Calu3 (cell line): ENCODE measurements around the gene ZNF740. TPM values are rescaled to one million over a fixed set of nuclear protein-coding genes. Genes with fewer than 3 reads are reported as not detected.

Experiments
- BruUV-seq: library from RNA; stranded (reverse); fragments of 400-500 nt; replicated peaks from 2 replicates; lab custom pipeline; 2021; lab: Mats Ljungman, UMichigan
- CTCF ChIA-PET: fragments of 300-600 bp; sonication (Branson Sonifier 250); formaldehyde crosslinking; loops from one replicate; lab custom pipeline; 2022; ENCODE audit warnings: antibody characterized with exemption; lab: Charles Lee
- DNase-seq: peaks from one replicate; pipeline ENCODE4 v3.0.0; 2022
- H3K27ac Mint-ChIP-seq: one replicate; pipeline ENCODE4 v1.8.0; 2022; ENCODE audit warnings: mixed read lengths; ENCODE audit not compliant: unreplicated experiment
- H3K27me3 Mint-ChIP-seq: one replicate; pipeline ENCODE4 v1.8.0; 2022; ENCODE audit warnings: mixed read lengths; ENCODE audit not compliant: unreplicated experiment
- H3K36me3 Mint-ChIP-seq: one replicate; pipeline ENCODE4 v1.8.0; 2022; ENCODE audit warnings: mild to moderate bottlenecking, moderate library complexity, mixed read lengths; ENCODE audit not compliant: insufficient read depth, unreplicated experiment
- H3K4me1 Mint-ChIP-seq: one replicate; pipeline ENCODE4 v1.8.0; 2022; ENCODE audit warnings: mild to moderate bottlenecking, low read depth, mixed read lengths; ENCODE audit not compliant: unreplicated experiment
- H3K4me3 Mint-ChIP-seq: one replicate; pipeline ENCODE4 v1.8.0; 2022; ENCODE audit warnings: mild to moderate bottlenecking, low read depth, moderate library complexity, mixed read lengths; ENCODE audit not compliant: unreplicated experiment
- H3K9me3 Mint-ChIP-seq: one replicate; pipeline ENCODE4 v1.8.0; 2022; ENCODE audit warnings: low read depth, mixed read lengths; ENCODE audit not compliant: unreplicated experiment
- intact Hi-C: fragments of 100-400 bp; cut with micrococcal nuclease; formaldehyde crosslinking; loops from one replicate; pipeline ENCODE4 v1.10.0; 2022; ENCODE audit not compliant: unreplicated experiment
- total RNA-seq: library from RNA; stranded (reverse); gene quantifications from 2 replicates; pipeline ENCODE4 v1.2.3, GENCODE V29; 2022
- TF ChIP-seq, protein P1 (sequence below): fragments of 200-600 bp; IDR thresholded peaks from one replicate; pipeline ENCODE4 v1.8.0; 2022; ENCODE audit warnings: antibody characterized with exemption; ENCODE audit not compliant: unreplicated experiment

Gene ZNF740
- total RNA-seq, 1 experiment from 2014 or later = 32.7 TPM

DNA sequence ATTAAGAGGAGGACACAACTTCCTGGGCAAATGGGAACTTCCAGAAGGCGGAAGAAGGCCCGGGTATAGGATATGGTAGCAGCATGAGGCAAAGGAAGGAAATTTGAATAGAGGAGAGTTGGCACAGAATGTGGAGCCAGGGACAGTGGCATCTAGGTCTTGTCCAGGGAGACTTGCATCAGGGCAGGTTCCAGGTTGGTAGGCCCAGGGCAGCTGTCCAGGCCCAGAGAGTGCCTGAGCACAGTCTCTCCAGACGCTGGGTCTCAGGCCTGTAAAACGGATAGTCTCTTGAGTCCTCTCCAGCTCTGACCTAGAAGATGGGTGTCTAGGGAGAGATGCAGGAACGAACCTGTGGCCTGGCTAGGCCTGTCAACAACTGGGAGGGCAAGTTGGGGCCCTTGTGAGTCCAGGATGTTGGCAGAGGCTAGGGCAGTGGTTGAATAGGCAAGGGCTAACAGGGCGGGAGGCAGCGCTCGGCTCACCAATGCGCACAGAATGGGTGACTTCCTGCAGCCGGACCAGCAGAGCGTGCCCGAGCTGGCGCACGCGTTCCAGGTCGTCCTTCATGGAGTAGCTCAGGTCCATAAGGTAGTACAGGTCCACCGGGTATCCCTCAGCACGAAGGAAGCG, 16.6 kb downstream of the ZNF740 start:
- intact Hi-C loops = no loop called here

DNA sequence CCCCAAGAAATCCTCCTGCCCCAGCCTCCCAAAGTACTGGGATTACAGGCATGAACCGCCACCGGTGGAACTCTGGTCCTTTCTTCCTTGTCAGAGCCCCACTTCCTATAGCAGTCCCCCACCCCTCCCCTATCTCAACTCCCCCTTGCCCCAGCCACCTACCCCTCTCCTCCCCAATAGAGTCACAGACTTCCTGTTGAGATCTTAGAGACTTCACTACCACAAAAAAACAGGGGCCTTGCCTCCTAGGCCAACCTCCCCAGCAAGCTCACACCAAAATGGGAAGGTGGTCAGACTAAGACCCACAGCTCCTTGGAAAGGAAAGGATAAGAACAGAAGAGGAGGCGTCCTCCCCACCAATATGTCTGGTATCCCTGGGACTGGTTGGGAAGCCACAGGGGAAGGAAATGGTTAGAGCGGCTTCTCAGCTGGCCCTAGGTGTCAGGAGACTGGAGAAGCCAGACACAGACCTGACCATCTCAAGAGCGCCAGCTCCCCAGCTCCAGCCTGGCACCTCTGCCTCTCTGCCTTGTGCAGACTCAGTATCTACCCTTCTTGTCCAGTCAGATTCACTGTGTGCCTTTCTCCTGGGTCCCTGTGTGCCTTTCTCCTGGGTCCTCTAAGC, 18.1 kb downstream of the ZNF740 start:
- H3K4me3 Mint-ChIP-seq = no peak overlapping the region
- TF ChIP-seq, protein P1, sequence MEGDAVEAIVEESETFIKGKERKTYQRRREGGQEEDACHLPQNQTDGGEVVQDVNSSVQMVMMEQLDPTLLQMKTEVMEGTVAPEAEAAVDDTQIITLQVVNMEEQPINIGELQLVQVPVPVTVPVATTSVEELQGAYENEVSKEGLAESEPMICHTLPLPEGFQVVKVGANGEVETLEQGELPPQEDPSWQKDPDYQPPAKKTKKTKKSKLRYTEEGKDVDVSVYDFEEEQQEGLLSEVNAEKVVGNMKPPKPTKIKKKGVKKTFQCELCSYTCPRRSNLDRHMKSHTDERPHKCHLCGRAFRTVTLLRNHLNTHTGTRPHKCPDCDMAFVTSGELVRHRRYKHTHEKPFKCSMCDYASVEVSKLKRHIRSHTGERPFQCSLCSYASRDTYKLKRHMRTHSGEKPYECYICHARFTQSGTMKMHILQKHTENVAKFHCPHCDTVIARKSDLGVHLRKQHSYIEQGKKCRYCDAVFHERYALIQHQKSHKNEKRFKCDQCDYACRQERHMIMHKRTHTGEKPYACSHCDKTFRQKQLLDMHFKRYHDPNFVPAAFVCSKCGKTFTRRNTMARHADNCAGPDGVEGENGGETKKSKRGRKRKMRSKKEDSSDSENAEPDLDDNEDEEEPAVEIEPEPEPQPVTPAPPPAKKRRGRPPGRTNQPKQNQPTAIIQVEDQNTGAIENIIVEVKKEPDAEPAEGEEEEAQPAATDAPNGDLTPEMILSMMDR = no peak
- intact Hi-C loops = no loop called here
- H3K9me3 Mint-ChIP-seq = no peaks in the 10 kb centered on the region
- CTCF ChIA-PET = interaction anchor here (0.7 to 1.9 kb wide), 3 partner anchors 18 to 1667 kb away, joined by 3 to 7 read pairs (median 6); partner anchors contain the start of genes CSAD and ZNF740
- no peak for DNase-seq
- H3K27ac Mint-ChIP-seq = no peak overlapping the region
- BruUV-seq = no TSS peak
- peaks cover 30% of the 10 kb centered on the region for H3K27me3 Mint-ChIP-seq
- H3K36me3 Mint-ChIP-seq = peaks cover 5% of the 10 kb centered on the region
- peaks cover 9% of the 10 kb centered on the region for H3K4me1 Mint-ChIP-seq

More for the DNA sequence above, 16.6 kb downstream of the ZNF740 start:
- H3K4me3 Mint-ChIP-seq = no peak overlapping the region
- CTCF ChIA-PET = interaction anchor here (0.8 to 1.9 kb wide), 9 partner anchors 9 to 215 kb away, joined by 3 to 9 read pairs (median 5); partner anchors contain the start of genes CSAD, PFDN5, SPRYD3 and ZNF740
- no peaks in the 10 kb centered on the region for H3K9me3 Mint-ChIP-seq
- H3K36me3 Mint-ChIP-seq = peaks cover 5% of the 10 kb centered on the region
- H3K4me1 Mint-ChIP-seq = peaks cover 9% of the 10 kb centered on the region
- no peak overlapping the region for H3K27ac Mint-ChIP-seq
- DNase-seq = no peak
- TF ChIP-seq, protein P1 = no peak
- H3K27me3 Mint-ChIP-seq = peaks cover 30% of the 10 kb centered on the region
- no TSS peak for BruUV-seq

DNA sequence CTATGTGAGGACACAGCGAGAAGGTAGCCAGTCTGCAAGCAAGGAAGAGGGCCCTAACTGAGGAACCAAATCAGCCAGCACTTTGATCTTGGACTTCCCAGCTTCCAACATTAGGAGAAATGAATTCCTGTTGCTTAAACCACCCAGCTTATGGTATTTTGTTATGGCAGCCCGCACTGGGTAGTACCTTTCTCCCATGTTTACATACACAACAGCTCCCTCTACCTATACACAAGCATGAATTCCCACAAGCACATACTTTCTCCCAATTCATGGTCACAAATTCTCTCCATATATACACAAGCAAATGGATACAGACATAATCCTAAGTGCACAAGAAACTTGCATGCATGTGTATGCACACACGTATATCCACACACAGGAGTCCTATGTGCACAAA, 19.2 kb downstream of the ZNF740 start:
- TF ChIP-seq, protein P1 = no peak
- H3K27me3 Mint-ChIP-seq = peaks cover 30% of the 10 kb centered on the region
- no peak overlapping the region for H3K27ac Mint-ChIP-seq
- no peaks in the 10 kb centered on the region for H3K36me3 Mint-ChIP-seq
- intact Hi-C loops = no loop called here
- CTCF ChIA-PET = no interaction called here
- DNase-seq = no peak
- H3K4me1 Mint-ChIP-seq = peaks cover 9% of the 10 kb centered on the region
- H3K4me3 Mint-ChIP-seq = no peak overlapping the region
- H3K9me3 Mint-ChIP-seq = no peaks in the 10 kb centered on the region
- BruUV-seq = no TSS peak

DNA sequence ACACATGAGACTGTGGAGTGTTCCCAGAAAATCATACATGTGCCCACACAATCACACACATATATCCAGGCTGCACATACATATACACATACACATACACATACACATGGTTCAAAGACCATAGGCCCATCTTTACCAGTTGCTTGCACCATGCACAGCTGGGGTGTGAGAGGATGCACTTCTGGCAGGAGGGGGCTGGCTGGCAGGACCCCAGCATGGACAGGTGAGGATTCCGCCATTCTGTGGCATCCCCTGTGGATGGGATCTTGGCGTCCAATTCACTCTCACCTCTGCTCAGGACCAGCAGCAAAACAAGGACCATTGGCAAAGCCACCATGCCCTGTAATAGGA, 19.6 kb downstream of the ZNF740 start:
- DNase-seq = no peak
- no peaks in the 10 kb centered on the region for H3K36me3 Mint-ChIP-seq
- TF ChIP-seq, protein P1 = no peak
- BruUV-seq = no TSS peak
- peaks cover 9% of the 10 kb centered on the region for H3K4me1 Mint-ChIP-seq
- H3K27me3 Mint-ChIP-seq = peaks cover 30% of the 10 kb centered on the region
- H3K27ac Mint-ChIP-seq = no peak overlapping the region
- CTCF ChIA-PET = no interaction called here
- intact Hi-C loops = no loop called here
- H3K4me3 Mint-ChIP-seq = no peak overlapping the region
- no peaks in the 10 kb centered on the region for H3K9me3 Mint-ChIP-seq
